K562 (cell line): Measurements from ENCODE around the gene SEMA5A. TPM values are rescaled to one million over a fixed set of nuclear protein-coding genes. Genes with fewer than 3 reads are reported as not detected.

ENCODE experiments used
- ATAC-seq: fragments of 200-7000 bp; cut with Tn5 transposase; 3 replicates; pipeline ENCODE4 v1.9.1; 2020; ENCODE audit warnings: moderate library complexity
- BruUV-seq: library from RNA; stranded (reverse); fragments of 400-500 nt; replicated peaks from 2 replicates; lab custom pipeline; 2021; lab: Mats Ljungman, UMichigan
- CTCF ChIA-PET: fragments of 300-600 bp; formaldehyde crosslinking; extraction: SDS; loops from one replicate; lab custom pipeline; 2021; ENCODE audit warnings: low intra/inter-chr PET ratio; lab: Yijun Ruan, JAX
- POLR2A ChIA-PET: fragments of 300-600, 350-650 bp; sonication (Branson Sonifier 250); formaldehyde crosslinking; extraction: SDS; loops from one replicate; lab custom pipeline; 2021; ENCODE audit warnings: antibody characterized with exemption, inconsistent platforms; lab: Yijun Ruan, JAX
- DNase-seq, 4 experiments: peaks; one replicate each; pipeline versions ENCODE4 v3.0.0 to v3.0.0-alpha.2; 2011 to 2018; ENCODE audit warnings: low spot score in 3 of 4, mixed read lengths in 3 of 4; ENCODE audit errors: extremely low read depth in 1 of 4
- FAIRE-seq: peaks from 2 replicates; lab custom pipeline; 2011; peaks lifted over from hg19 to GRCh38; lab: Jason Lieb, UNC
- H2AFZ ChIP-seq: 2 replicates; pipeline ENCODE4 v1.6.0; 2011; ENCODE audit warnings: low read depth, low read length, control low read depth, inconsistent platforms
- H3K27ac ChIP-seq: fragments of 200-600 bp; 3 replicates; pipeline ENCODE4 v1.8.0; 2011; ENCODE audit warnings: low read depth, mild to moderate bottlenecking, control low read depth, inconsistent platforms, low read length, moderate library complexity, mixed read lengths; ENCODE audit errors: extremely low read depth
- H3K27me3 ChIP-seq, 2 experiments: fragments of 300-600 bp in 1 of 2; 2 replicates in 1 of 2; 3 replicates in 1 of 2; pipeline versions ENCODE4 v1.6.0 to v1.8.0; 2011; ENCODE audit warnings: inconsistent platforms in 2 of 2, low read length in 2 of 2, mild to moderate bottlenecking in 1 of 2, mixed read lengths in 1 of 2, moderate library complexity in 1 of 2; ENCODE audit not compliant: control insufficient read depth in 2 of 2, insufficient read depth in 2 of 2
- H3K36me3 ChIP-seq: fragments of 300-600 bp; 3 replicates; pipeline ENCODE4 v1.8.0; 2011; ENCODE audit warnings: mild to moderate bottlenecking, low read length, inconsistent platforms; ENCODE audit not compliant: control insufficient read depth, insufficient read depth
- H3K4me1 ChIP-seq, 2 experiments: fragments of 200-600 bp in 1 of 2; replicated peaks in 1 of 2; 2 replicates in 1 of 2; 3 replicates in 1 of 2; pipeline versions ENCODE4 v1.5.1 to v1.8.0; 2011; ENCODE audit warnings: inconsistent platforms in 2 of 2, low read length in 2 of 2, mild to moderate bottlenecking in 1 of 2, mixed read lengths in 1 of 2, moderate library complexity in 1 of 2; ENCODE audit not compliant: control insufficient read depth in 2 of 2, insufficient read depth in 2 of 2
- H3K4me2 ChIP-seq: 2 replicates; pipeline ENCODE4 v1.6.1; 2011; ENCODE audit warnings: low read length, control low read depth, inconsistent platforms, mixed read lengths; ENCODE audit not compliant: insufficient read depth
- H3K4me3 ChIP-seq: fragments of 200-600 bp; sonication (generic), shearing (Covaris generic); 2 replicates; pipeline ENCODE4 v1.5.1; 2016; ENCODE audit warnings: control low read depth, inconsistent platforms
- H3K79me2 ChIP-seq: fragments of 200-600 bp; 3 replicates; pipeline ENCODE4 v1.8.0; 2011; ENCODE audit warnings: low read length, inconsistent platforms; ENCODE audit not compliant: control insufficient read depth, insufficient read depth
- H3K9ac ChIP-seq, 2 experiments: 2 replicates each; pipeline versions ENCODE4 v1.6.0 to v1.6.1; 2011; ENCODE audit warnings: low read depth in 2 of 2, low read length in 2 of 2, control low read depth in 1 of 2, inconsistent platforms in 1 of 2, mild to moderate bottlenecking in 1 of 2, mixed read lengths in 1 of 2; ENCODE audit not compliant: insufficient read depth in 1 of 2
- H3K9me1 ChIP-seq: one replicate; pipeline ENCODE4 v1.6.0; 2011; ENCODE audit warnings: inconsistent platforms, mild to moderate bottlenecking, low read length, moderate library complexity; ENCODE audit not compliant: control insufficient read depth, insufficient read depth
- H3K9me3 ChIP-seq: replicated peaks from 2 replicates; pipeline ENCODE4 v1.5.1; 2011; ENCODE audit warnings: low read depth, low read length, inconsistent platforms; ENCODE audit not compliant: control insufficient read depth, insufficient read depth
- H4K20me1 ChIP-seq: replicated peaks from 2 replicates; pipeline ENCODE4 v1.6.1; 2011; ENCODE audit warnings: low read length, inconsistent platforms, mixed read lengths; ENCODE audit not compliant: control insufficient read depth, insufficient read depth
- BHLHE40 ChIP-seq: IDR thresholded peaks from 2 replicates; pipeline ENCODE4 v1.6.1; 2011; ENCODE audit warnings: low read length, improper control_type of control experiment
- C11orf30 ChIP-seq: fragments of 450-650 bp; IDR thresholded peaks from 2 replicates; pipeline ENCODE4 v1.6.1; 2016; ENCODE audit warnings: low read depth, mild to moderate bottlenecking
- CHD7 ChIP-seq: fragments of 200-600 bp; sonication (generic); IDR thresholded peaks from one replicate; pipeline ENCODE4 v1.6.1; 2012; ENCODE audit warnings: mild to moderate bottlenecking, low read depth, low read length, inconsistent platforms
- EZH2 ChIP-seq: IDR thresholded peaks from 2 replicates; pipeline ENCODE4 v1.6.1; 2012; ENCODE audit warnings: low read depth, mild to moderate bottlenecking, inconsistent platforms, low read length, borderline replicate concordance
- ILK ChIP-seq: fragments of 450-650 bp; IDR thresholded peaks from 2 replicates; pipeline ENCODE4 v1.6.1; 2016; ENCODE audit warnings: missing genetic modification characterization, low read depth, mild to moderate bottlenecking, missing compliant biosample characterization, moderate library complexity, borderline replicate concordance
- ZBTB5 ChIP-seq: fragments of 450-650 bp; IDR thresholded peaks from 2 replicates; pipeline ENCODE4 v1.6.1; 2017; ENCODE audit warnings: antibody characterized with exemption
- WGBS: fragments of 100-300 bp; shearing (Covaris generic); methylation state at CpG from one replicate; pipeline ENCODE4 v1.1.6; 2016; ENCODE audit warnings: low coverage, mixed read lengths; ENCODE audit not compliant: insufficient coverage; ENCODE audit errors: missing lambda C conversion rate; 5-methylcytosine and 5-hydroxymethylcytosine counted together
- in situ Hi-C: fragments of 300-500 bp; cut with MboI; formaldehyde crosslinking; loops from 4 replicates; pipeline ENCODE4 v1.15.0; 2018; ENCODE audit warnings: inconsistent platforms, mixed read lengths
- intact Hi-C: fragments of 100-400 bp; cut with micrococcal nuclease; formaldehyde crosslinking; loops from 2 replicates; pipeline ENCODE4 v1.14.2; 2022
- polyA plus RNA-seq, 8 experiments: library from polyadenylated mRNA; depleted of rRNA in 4 of 8; stranded (reverse) in 5 of 8; unstranded in 3 of 8; fragments of >200 nt; fragmentation: Nextera tagmentation in 2 of 8; fragmentation: Illumina TruSeq in 1 of 8; extraction: Ambion mirVana in 2 of 8; extraction: Trizol in 1 of 8; gene quantifications; 2 replicates each; pipeline versions ENCODE4 v1.2.1 to v1.2.3, GENCODE V29; 2011 to 2014; ENCODE audit warnings: inconsistent platforms in 1 of 8, missing spikeins in 1 of 8
- total RNA-seq, 7 experiments: library from RNA; depleted of rRNA in 6 of 7; stranded (reverse); fragments of >200 nt in 6 of 7; fragmentation: Illumina TruSeq in 2 of 7; extraction: Trizol in 2 of 7; gene quantifications; 2 replicates each; pipeline versions ENCODE4 v1.2.1 to v1.2.3, GENCODE V29; 2011 to 2021; ENCODE audit warnings: low replicate concordance in 1 of 7

Gene SEMA5A
- total and polyA plus RNA-seq, 9 of the 15 experiments (the other 6 are each of a cell fraction or from before 2014, with no cell fraction given) = 0.02 TPM; not detected in 8

- no peak for FAIRE-seq
- intact Hi-C loops = no loop called here
- TF ChIP-seq BHLHE40 (no peak), ILK (tag) (no peak), ZBTB5 (no peak), CHD7 (no peak), C11orf30 (no peak), EZH2 (no peak)
These were observed 122.3 kb downstream of the SEMA5A start for GRCh38 chr5:9423571-9423970.

More at GRCh38 chr5:9423571-9423970, 122.3 kb downstream of the SEMA5A start:
- H3K27me3 ChIP-seq = no peaks in the 10 kb centered on the region
- no peaks in the 10 kb centered on the region for H3K79me2 ChIP-seq
- no peak overlapping the region for H3K4me3 ChIP-seq
- ChIA-PET POLR2A (interaction anchor here (1.3 kb wide), 1 partner anchor 16 kb away, joined by 3 read pairs; no protein-coding TSS in a partner anchor), CTCF (no interaction called here)
- H3K27ac ChIP-seq = no peak overlapping the region
- H3K9ac ChIP-seq = no peak overlapping the region
- H3K9me1 ChIP-seq = no peaks in the 10 kb centered on the region
- 0% methylated on average over 1 of the region's 1 CpG for WGBS
- ATAC-seq = no peak
- H4K20me1 ChIP-seq = no peaks in the 10 kb centered on the region
- no peaks in the 10 kb centered on the region; the same call in 1 of the 2 replicates for H3K9me3 ChIP-seq
- in situ Hi-C loops = no loop called here
- no TSS peak for BruUV-seq
- no peak for DNase-seq
- H2AFZ ChIP-seq = no peak overlapping the region
- no peaks in the 10 kb centered on the region for H3K4me1 ChIP-seq
- H3K36me3 ChIP-seq = no peaks in the 10 kb centered on the region
- no peak overlapping the region for H3K4me2 ChIP-seq
